ENCODE data around the gene GTSE1. TPM values are rescaled to one million over a fixed set of nuclear protein-coding genes. Genes with fewer than 3 reads are reported as not detected.

GTSE1 gene
- total and polyA plus RNA-seq, 4 donors, result 0.55 to 1.5 (median 0.91) TPM

- Histone ChIP-seq H3K36me3 (ENCODE audit: control insufficient read depth in 1 of 2, insufficient read depth in 2 of 2, low read length in 1 of 2) (no peaks in the 10 kb centered on the region), H3K4me1 (ENCODE audit: control insufficient read depth in 1 of 2, insufficient read depth in 2 of 2, low read length in 2 of 2) (no peaks in the 10 kb centered on the region), H3K27me3 (ENCODE audit: control insufficient read depth in 1 of 2, insufficient read depth in 2 of 2, low read length in 1 of 2) (no peaks in the 10 kb centered on the region), H3K4me3 (ENCODE audit: low read length in 2 of 2) (no peak overlapping the region), H3K27ac (ENCODE audit: low read depth in 1 of 2, low read length in 2 of 2) (no peak overlapping the region), H3K9me3 (ENCODE audit: control insufficient read depth, low read length) (no peaks in the 10 kb centered on the region)
- DNase-seq (no peak), ATAC-seq (ENCODE audit: low FRiP score) (no peak)
- intact Hi-C loops (cut with DNase I), result loop anchor here in 1 of 2 donors (2.0 kb wide), 1 partner anchor 173 kb away; no protein-coding TSS in a partner anchor
- 88 to 92% methylated on average over 25 of the region's 25 CpGs for WGBS, 2 donors
Measured at GRCh38 chr22:46369716-46370583, 73.3 kb downstream of the GTSE1 start.

DNA sequence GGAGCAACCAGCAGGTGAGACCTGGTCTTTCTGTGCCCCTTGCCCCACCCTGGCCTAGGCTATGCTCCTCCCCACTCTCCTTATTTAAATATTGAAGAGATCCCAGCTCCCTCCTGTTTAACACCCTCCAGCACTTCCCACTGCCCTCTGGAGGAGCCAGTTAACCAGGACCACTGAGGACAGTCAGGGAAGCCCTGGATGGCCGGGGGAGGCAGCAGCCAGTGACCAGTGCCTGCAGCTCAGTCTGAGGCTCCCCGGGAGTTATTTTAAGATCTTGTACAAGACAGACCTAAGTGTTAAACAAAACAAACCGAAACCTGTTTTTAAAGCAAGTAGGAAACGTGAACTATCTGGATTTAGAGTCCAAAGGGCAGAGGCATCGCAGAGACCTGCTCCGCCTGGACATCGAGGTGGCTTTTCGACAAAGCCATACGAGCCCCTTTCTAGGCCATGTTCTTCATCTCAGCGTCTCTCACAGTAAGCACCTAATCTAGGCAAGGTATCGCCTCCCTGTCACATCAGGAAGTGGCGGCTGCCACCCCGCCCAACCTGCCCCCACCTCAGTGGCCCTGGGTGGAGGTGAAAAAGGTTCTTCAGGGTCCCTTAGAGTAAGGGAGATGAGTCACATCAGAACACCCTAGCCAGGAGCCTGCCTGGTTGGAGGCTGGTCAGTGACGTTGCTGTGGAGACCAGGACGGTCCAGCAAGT is 74.1 kb downstream of the GTSE1 start:
- no peak overlapping the region for H3K4me3 ChIP-seq (ENCODE audit: low read length in 2 of 2)
- H3K9me3 ChIP-seq (ENCODE audit: control insufficient read depth, low read length), result peaks cover 2% of the 10 kb centered on the region
- no peaks in the 10 kb centered on the region for H3K27me3 ChIP-seq (ENCODE audit: control insufficient read depth in 1 of 2, insufficient read depth in 2 of 2, low read length in 1 of 2)
- ATAC-seq (ENCODE audit: low FRiP score), result no peak
- H3K4me1 ChIP-seq (ENCODE audit: control insufficient read depth in 1 of 2, insufficient read depth in 2 of 2, low read length in 2 of 2), result no peaks in the 10 kb centered on the region
- 85% methylated on average over 15 of the region's 15 CpGs for whole genome bisulfite sequencing, 2 donors
- no peak for DNase-seq
- no peak overlapping the region for H3K27ac ChIP-seq (ENCODE audit: low read depth in 1 of 2, low read length in 2 of 2)
- no peaks in the 10 kb centered on the region for H3K36me3 ChIP-seq (ENCODE audit: control insufficient read depth in 1 of 2, insufficient read depth in 2 of 2, low read length in 1 of 2)
- intact Hi-C loops (cut with DNase I), result no loop called here

DNA sequence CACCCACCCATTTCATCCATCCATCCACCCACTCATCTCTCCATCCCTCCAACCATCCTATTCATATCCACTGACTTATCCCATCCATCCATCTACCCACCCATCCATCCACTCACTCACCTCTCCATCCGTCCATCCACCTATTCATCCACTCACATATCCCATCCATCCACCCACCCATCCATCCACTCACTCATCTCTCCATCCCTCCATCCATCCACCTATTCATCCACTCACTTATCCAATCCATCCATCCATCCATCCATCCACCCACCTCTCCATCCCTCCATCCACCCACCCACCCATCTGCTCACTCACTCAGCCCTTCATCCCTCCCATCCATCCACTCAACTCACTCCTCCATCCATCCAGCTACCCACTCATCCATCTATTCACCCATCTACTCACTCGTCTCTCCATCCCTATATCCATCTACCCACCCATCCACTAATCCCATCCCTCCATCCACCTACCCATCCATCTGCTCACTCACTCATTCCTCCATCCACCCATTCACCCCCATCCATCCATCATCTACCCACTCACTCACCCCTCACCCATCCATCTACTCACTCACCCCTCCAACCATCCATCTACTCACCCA is 75.1 kb downstream of the GTSE1 start:
- ATAC-seq (ENCODE audit: low FRiP score), result no peak
- Histone ChIP-seq H3K4me1 (ENCODE audit: control insufficient read depth in 1 of 2, insufficient read depth in 2 of 2, low read length in 2 of 2) (no peaks in the 10 kb centered on the region), H3K9me3 (ENCODE audit: control insufficient read depth, low read length) (peaks cover 2% of the 10 kb centered on the region), H3K4me3 (ENCODE audit: low read length in 2 of 2) (no peak overlapping the region), H3K27ac (ENCODE audit: low read depth in 1 of 2, low read length in 2 of 2) (no peak overlapping the region), H3K27me3 (ENCODE audit: control insufficient read depth in 1 of 2, insufficient read depth in 2 of 2, low read length in 1 of 2) (no peaks in the 10 kb centered on the region), H3K36me3 (ENCODE audit: control insufficient read depth in 1 of 2, insufficient read depth in 2 of 2, low read length in 1 of 2) (no peaks in the 10 kb centered on the region)
- intact Hi-C loops (cut with DNase I), result no loop called here
- DNase-seq, result no peak
- WGBS, 2 donors, result 92 to 94% methylated on average over 2 of the region's 2 CpGs

- intact Hi-C loops (cut with DNase I), result no loop called here
- H3K27me3 ChIP-seq (ENCODE audit: control insufficient read depth in 1 of 2, insufficient read depth in 2 of 2, low read length in 1 of 2), result no peaks in the 10 kb centered on the region
- 92 to 95% methylated on average over 18 of the region's 18 CpGs for WGBS, 2 donors
- H3K9me3 ChIP-seq (ENCODE audit: control insufficient read depth, low read length), result peaks cover 4% of the 10 kb centered on the region
- H3K4me1 ChIP-seq (ENCODE audit: control insufficient read depth in 1 of 2, insufficient read depth in 2 of 2, low read length in 2 of 2), result no peaks in the 10 kb centered on the region
- ATAC-seq (ENCODE audit: low FRiP score) (no peak), DNase-seq (no peak)
- H3K36me3 ChIP-seq (ENCODE audit: control insufficient read depth in 1 of 2, insufficient read depth in 2 of 2, low read length in 1 of 2), result no peaks in the 10 kb centered on the region
- H3K4me3 ChIP-seq (ENCODE audit: low read length in 2 of 2), result no peak overlapping the region
- H3K27ac ChIP-seq (ENCODE audit: low read depth in 1 of 2, low read length in 2 of 2), result no peak overlapping the region
Measured at GRCh38 chr22:46372686-46373085, 76.0 kb downstream of the GTSE1 start.

DNA sequence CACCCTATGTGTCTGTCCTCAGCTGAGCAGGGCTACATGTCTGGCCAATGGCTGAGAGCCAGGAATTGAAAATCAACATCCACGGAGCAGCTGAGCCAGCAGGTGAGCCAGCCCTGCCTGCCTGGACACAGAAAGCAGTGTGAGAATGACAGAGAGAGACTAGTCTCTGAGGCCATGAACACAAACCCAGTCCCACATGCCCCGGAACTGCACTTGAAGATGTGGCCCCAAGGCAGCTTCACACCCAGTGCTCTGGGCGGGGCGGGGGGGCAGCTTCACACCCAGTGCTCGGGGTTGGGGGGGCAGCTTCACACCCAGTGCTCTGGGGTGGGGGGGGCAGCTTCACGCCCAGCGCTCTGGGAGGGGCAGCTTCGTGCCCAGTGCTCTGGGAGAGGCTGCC is 76.5 kb downstream of the GTSE1 start:
- ATAC-seq (ENCODE audit: low FRiP score) (no peak), DNase-seq (no peak)
- H3K4me1 ChIP-seq (ENCODE audit: control insufficient read depth in 1 of 2, insufficient read depth in 2 of 2, low read length in 2 of 2), result no peaks in the 10 kb centered on the region
- H3K9me3 ChIP-seq (ENCODE audit: control insufficient read depth, low read length), result peaks cover 4% of the 10 kb centered on the region
- no peak overlapping the region for H3K27ac ChIP-seq (ENCODE audit: low read depth in 1 of 2, low read length in 2 of 2)
- 78 to 80% methylated on average over 8 of the region's 8 CpGs for WGBS, 2 donors
- intact Hi-C loops (cut with DNase I), result no loop called here
- H3K36me3 ChIP-seq (ENCODE audit: control insufficient read depth in 1 of 2, insufficient read depth in 2 of 2, low read length in 1 of 2), result no peaks in the 10 kb centered on the region
- H3K4me3 ChIP-seq (ENCODE audit: low read length in 2 of 2), result no peak overlapping the region
- no peaks in the 10 kb centered on the region for H3K27me3 ChIP-seq (ENCODE audit: control insufficient read depth in 1 of 2, insufficient read depth in 2 of 2, low read length in 1 of 2)

- ATAC-seq (ENCODE audit: low FRiP score) (no peak), DNase-seq (no peak)
- no peaks in the 10 kb centered on the region for H3K4me1 ChIP-seq (ENCODE audit: control insufficient read depth in 1 of 2, insufficient read depth in 2 of 2, low read length in 2 of 2)
- 79 to 80% methylated on average over 31 of the region's 31 CpGs for whole genome bisulfite sequencing, 2 donors
- H3K4me3 ChIP-seq (ENCODE audit: low read length in 2 of 2), result no peak overlapping the region
- intact Hi-C loops (cut with DNase I), result no loop called here
- H3K36me3 ChIP-seq (ENCODE audit: control insufficient read depth in 1 of 2, insufficient read depth in 2 of 2, low read length in 1 of 2), result no peaks in the 10 kb centered on the region
- peaks cover 4% of the 10 kb centered on the region for H3K9me3 ChIP-seq (ENCODE audit: control insufficient read depth, low read length)
- no peak overlapping the region for H3K27ac ChIP-seq (ENCODE audit: low read depth in 1 of 2, low read length in 2 of 2)
- H3K27me3 ChIP-seq (ENCODE audit: control insufficient read depth in 1 of 2, insufficient read depth in 2 of 2, low read length in 1 of 2), result no peaks in the 10 kb centered on the region
Measured at GRCh38 chr22:46373921-46374662, 77.4 kb downstream of the GTSE1 start.

DNA sequence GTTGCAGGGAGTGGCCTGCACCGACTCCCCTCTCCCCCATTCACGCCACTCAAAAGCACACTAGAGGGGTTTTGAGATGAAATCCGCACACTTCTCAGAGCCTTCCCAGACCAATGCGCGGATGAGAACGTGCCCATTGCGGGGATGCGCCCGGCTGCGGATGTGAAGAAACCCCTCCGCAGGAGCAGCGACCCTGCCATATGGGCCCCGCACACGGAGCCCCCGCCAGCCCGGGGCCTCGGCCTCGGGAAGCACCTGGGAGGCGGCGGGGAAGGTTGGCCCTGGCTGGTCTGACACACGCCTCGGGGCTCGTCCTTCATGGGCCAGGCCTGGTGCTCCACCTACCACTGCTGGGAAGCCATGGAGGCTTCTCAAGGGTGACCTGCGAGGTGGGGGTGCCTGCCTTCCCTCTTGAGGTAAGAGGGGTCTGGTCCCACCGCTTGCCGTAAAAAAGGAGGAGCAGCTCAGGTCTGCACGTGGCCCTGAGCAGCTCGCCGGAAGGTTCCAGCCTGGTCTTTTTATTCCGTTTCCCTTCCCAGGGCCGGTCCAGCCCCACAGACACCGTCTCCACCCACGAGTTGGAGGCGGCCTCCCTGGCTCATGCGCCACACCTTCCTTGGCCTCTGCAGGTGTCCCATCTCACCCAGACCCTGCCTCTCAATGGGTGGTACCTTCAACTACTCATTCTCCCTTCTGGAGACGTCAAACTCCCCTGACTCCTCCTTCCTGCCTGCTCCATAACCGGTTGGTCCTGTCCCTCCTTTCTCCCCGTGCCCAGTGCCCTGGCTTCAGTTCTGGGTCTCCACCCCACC is 78.2 kb downstream of the GTSE1 start:
- no peaks in the 10 kb centered on the region for H3K27me3 ChIP-seq (ENCODE audit: control insufficient read depth in 1 of 2, insufficient read depth in 2 of 2, low read length in 1 of 2)
- H3K9me3 ChIP-seq (ENCODE audit: control insufficient read depth, low read length), result peaks cover 4% of the 10 kb centered on the region
- WGBS, 2 donors, result 93 to 95% methylated on average over 38 of the region's 38 CpGs
- no peak for ATAC-seq (ENCODE audit: low FRiP score)
- no peaks in the 10 kb centered on the region for H3K4me1 ChIP-seq (ENCODE audit: control insufficient read depth in 1 of 2, insufficient read depth in 2 of 2, low read length in 2 of 2)
- intact Hi-C loops (cut with DNase I), result no loop called here
- H3K4me3 ChIP-seq (ENCODE audit: low read length in 2 of 2), result no peak overlapping the region
- no peak for DNase-seq
- H3K36me3 ChIP-seq (ENCODE audit: control insufficient read depth in 1 of 2, insufficient read depth in 2 of 2, low read length in 1 of 2), result no peaks in the 10 kb centered on the region
- no peak overlapping the region for H3K27ac ChIP-seq (ENCODE audit: low read depth in 1 of 2, low read length in 2 of 2)

GRCh38 chr22:46376111-46376510 is 79.4 kb downstream of the GTSE1 start:
- Histone ChIP-seq H3K27me3 (ENCODE audit: control insufficient read depth in 1 of 2, insufficient read depth in 2 of 2, low read length in 1 of 2) (no peaks in the 10 kb centered on the region), H3K36me3 (ENCODE audit: control insufficient read depth in 1 of 2, insufficient read depth in 2 of 2, low read length in 1 of 2) (no peaks in the 10 kb centered on the region), H3K27ac (ENCODE audit: low read depth in 1 of 2, low read length in 2 of 2) (no peak overlapping the region), H3K4me3 (ENCODE audit: low read length in 2 of 2) (no peak overlapping the region), H3K4me1 (ENCODE audit: control insufficient read depth in 1 of 2, insufficient read depth in 2 of 2, low read length in 2 of 2) (no peaks in the 10 kb centered on the region), H3K9me3 (ENCODE audit: control insufficient read depth, low read length) (peaks cover 4% of the 10 kb centered on the region)
- intact Hi-C loops (cut with DNase I), result no loop called here
- DNase-seq (no peak), ATAC-seq (ENCODE audit: low FRiP score) (no peak)
- WGBS, 2 donors, result 93 to 96% methylated on average over 3 of the region's 3 CpGs
